Transverse colon (tissue), 3 donors: ENCODE data around the gene GPSM1.

Experiments
- POLR2A ChIP-seq: fragments of 450-650 bp; IDR thresholded peaks from one replicate; pipeline ENCODE4 v1.6.1; 2016; ENCODE audit warnings: antibody characterized with exemption, mild to moderate bottlenecking, moderate library complexity
- TF ChIP-seq, protein P1 (sequence below), 5 experiments: fragments of 200-600 bp in 3 of 5; fragments of 450-650 bp in 2 of 5; sonication (generic) in 3 of 5; IDR thresholded peaks; 1 replicate in 2 of 5; 2 replicates in 3 of 5; pipeline ENCODE4 v1.5.1; 2016 to 2017; ENCODE audit warnings: antibody characterized with exemption in 5 of 5, inconsistent platforms in 3 of 5, mild to moderate bottlenecking in 2 of 5, moderate library complexity in 1 of 5

DNA sequence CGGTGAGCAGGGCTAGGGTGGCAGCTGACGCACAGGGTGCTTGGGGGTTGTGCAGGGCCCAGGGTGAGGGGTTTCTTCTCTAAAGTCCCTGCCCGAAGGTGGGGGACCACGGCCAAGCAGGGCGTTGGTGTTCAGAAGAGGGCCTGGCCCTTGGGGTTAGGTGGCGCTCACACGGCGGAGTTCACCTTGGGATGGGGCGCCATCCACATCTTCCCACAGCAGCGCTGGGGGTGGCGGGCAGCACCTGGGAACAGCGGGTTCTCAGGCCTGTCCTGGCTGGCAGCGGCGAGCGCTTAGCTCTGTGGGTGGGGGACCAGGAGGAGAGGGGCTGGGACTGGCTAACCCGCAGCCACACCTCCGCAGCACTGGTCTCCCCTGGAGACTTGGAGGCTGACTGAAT lies 6.1 kb downstream of the GPSM1 start:
- TF ChIP-seq, protein P1, sequence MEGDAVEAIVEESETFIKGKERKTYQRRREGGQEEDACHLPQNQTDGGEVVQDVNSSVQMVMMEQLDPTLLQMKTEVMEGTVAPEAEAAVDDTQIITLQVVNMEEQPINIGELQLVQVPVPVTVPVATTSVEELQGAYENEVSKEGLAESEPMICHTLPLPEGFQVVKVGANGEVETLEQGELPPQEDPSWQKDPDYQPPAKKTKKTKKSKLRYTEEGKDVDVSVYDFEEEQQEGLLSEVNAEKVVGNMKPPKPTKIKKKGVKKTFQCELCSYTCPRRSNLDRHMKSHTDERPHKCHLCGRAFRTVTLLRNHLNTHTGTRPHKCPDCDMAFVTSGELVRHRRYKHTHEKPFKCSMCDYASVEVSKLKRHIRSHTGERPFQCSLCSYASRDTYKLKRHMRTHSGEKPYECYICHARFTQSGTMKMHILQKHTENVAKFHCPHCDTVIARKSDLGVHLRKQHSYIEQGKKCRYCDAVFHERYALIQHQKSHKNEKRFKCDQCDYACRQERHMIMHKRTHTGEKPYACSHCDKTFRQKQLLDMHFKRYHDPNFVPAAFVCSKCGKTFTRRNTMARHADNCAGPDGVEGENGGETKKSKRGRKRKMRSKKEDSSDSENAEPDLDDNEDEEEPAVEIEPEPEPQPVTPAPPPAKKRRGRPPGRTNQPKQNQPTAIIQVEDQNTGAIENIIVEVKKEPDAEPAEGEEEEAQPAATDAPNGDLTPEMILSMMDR (IDR thresholded peaks at IDR 0.05) = no peak
- no peak for TF ChIP-seq POLR2A
